Myocyte (in vitro differentiated cells): ENCODE data around the gene HSFX4. TPM values are rescaled to one million over a fixed set of nuclear protein-coding genes. Genes with fewer than 3 reads are reported as not detected.

ENCODE experiments used
- total RNA-seq: library from RNA; depleted of rRNA; stranded (reverse); fragments of >200 nt; gene quantifications from 2 replicates; pipeline ENCODE4 v1.2.3, GENCODE V29; 2014

HSFX4 gene
- total RNA-seq, 1 donor from 2014 or later, result not detected

Other genes with a start within 250 kb of the HSFX4 start
- gene MAGEA11, start 217.5 kb upstream of the HSFX4 start, total RNA-seq, result not detected in 2 replicates
- gene HSFX1, start 155.5 kb upstream of the HSFX4 start, total RNA-seq, result 0.99 and 1.3 TPM in 2 replicates
- not detected in 2 replicates for gene MAGEA9, start 147.6 kb upstream of the HSFX4 start, total RNA-seq
- gene MAGEA8, start 48.4 kb upstream of the HSFX4 start, total RNA-seq, result not detected in 2 replicates
- gene EOLA2, start 8.9 kb downstream of the HSFX4 start, total RNA-seq, result 20.2 and 34.6 TPM in 2 replicates